ENCODE measurements around the gene TSEN34.

DNA sequence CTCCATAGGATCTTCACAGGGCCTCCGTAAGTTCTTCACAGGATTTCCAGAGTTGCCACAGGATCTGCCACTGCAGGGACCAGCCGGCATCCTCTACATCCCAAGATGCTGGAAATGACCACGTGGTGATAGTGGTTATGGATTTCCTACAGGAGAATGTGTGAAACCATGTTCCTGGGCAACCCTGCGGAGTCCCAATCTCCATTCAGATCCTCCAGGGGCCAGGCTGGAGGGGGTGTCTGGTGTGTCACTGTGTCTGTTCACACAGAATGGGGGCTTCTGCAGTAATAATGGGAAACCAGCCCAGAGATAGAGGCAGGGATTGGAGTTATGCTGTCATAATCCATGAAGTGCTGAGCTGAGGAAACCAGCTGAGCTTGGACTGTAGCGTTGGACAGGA is 42.8 kb downstream of the TSEN34 start:
- TF ChIP-seq, protein P1, sequence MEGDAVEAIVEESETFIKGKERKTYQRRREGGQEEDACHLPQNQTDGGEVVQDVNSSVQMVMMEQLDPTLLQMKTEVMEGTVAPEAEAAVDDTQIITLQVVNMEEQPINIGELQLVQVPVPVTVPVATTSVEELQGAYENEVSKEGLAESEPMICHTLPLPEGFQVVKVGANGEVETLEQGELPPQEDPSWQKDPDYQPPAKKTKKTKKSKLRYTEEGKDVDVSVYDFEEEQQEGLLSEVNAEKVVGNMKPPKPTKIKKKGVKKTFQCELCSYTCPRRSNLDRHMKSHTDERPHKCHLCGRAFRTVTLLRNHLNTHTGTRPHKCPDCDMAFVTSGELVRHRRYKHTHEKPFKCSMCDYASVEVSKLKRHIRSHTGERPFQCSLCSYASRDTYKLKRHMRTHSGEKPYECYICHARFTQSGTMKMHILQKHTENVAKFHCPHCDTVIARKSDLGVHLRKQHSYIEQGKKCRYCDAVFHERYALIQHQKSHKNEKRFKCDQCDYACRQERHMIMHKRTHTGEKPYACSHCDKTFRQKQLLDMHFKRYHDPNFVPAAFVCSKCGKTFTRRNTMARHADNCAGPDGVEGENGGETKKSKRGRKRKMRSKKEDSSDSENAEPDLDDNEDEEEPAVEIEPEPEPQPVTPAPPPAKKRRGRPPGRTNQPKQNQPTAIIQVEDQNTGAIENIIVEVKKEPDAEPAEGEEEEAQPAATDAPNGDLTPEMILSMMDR (IDR thresholded peaks at IDR 0.05), result no peak
- no peak for TF ChIP-seq REST (IDR thresholded peaks at IDR 0.05; ENCODE audit: insufficient read depth in 1 of 2, low read depth in 2 of 2, low read length in 1 of 2)
- TF ChIP-seq POLR2AphosphoS5 (IDR thresholded peaks at IDR 0.05; ENCODE audit: low read depth, low read length), result no peak
- no peak for TF ChIP-seq SIN3A (IDR thresholded peaks at IDR 0.05; ENCODE audit: borderline replicate concordance, insufficient read depth, low read depth, low read length)
- TF ChIP-seq TCF7L2 (IDR thresholded peaks at IDR 0.05; ENCODE audit: low read depth, low read length), result no peak
